HG02943 (cell line): ENCODE measurements around the gene ZNF578.
"Not testable (repeated sequence)": the region's sequence is repeated elsewhere in the genome, so short reads cannot be mapped to it uniquely, and the experiment has no call there.

ENCODE experiments used
- ATAC-seq: cut with Tn5 transposase; IDR thresholded peaks from one replicate; pipeline ENCODE4 v1.9.1; 2021; ENCODE audit warnings: mild to moderate bottlenecking, low read depth, moderate library complexity; ENCODE audit not compliant: unreplicated experiment

Gene ZNF578

DNA sequence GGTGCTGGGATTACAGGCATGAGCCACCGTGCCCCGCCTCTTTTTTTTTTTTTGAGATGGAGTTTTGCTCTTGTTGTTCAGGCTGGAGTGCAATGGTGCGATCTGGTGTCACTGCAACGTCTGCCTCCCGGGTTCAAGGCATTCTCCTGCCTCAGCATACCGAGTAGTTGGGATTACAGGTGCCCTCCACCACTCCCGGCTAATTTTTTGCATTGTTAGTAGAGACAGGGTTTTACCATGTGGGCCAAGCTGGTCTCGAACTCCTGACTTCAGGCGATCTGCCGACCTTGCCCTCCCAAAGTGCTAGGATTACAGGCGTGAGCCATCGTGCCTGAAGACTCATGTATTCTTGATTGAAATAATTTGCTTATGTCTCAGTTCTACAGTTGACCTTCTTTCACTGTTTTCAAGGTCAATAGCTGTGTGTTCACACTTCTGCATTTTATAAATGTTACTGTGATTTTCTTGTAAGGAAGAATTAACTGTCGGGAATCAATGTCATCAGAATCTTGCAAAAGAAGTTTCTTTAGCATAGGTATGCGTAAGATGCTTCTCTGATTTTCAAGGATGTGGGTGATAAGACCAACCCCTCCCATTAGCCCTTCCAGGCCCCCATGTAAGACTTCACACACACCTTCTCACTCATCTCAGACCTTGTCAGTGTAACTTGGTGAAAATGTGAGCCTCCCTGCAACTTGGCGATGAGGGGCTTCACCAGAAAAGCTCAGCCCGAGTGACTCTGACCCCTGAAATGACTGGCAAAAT lies 104.1 kb downstream of the ZNF578 start:
- no peak for ATAC-seq

- ATAC-seq, result not testable (repeated sequence)
These were observed 105.5 kb downstream of the ZNF578 start for GRCh38 chr19:52558732-52559445.

DNA sequence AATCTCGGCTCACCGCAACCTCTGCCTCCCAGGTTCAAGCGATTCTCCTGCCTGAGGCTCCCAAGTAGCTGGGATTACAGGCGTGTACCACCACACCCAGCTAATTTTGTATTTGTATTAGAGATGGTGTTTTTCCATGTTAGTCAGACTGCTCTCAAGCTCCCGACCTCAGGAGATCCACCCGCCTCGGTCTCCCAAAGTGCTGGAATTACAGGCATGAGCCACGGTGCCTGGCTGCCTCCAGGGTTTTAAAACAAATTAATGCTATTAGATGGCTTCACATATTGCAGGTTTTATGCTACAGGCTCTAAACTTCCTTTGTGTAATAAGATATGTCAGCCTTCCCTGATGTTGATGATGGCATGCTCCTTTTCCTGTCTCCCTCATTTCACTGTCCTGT lies 108.3 kb downstream of the ZNF578 start:
- not testable (repeated sequence) for ATAC-seq
